IPS DF 19.7 (cell line): Measurements from ENCODE around the gene PLXDC2.

Experiments
- DNase-seq: peaks from one replicate; pipeline ENCODE4 v3.0.0-alpha.2; 2013; ENCODE audit warnings: low read depth, low spot score

Gene PLXDC2

GRCh38 chr10:19937989-19938388, 121.8 kb downstream of the PLXDC2 start:
- DNase-seq: no peak

- no peak for DNase-seq
These were observed 125.1 kb downstream of the PLXDC2 start for GRCh38 chr10:19941206-19941880.

- DNase-seq: no peak
These were observed 128.9 kb downstream of the PLXDC2 start for GRCh38 chr10:19944911-19945663.

- DNase-seq: no peak
These were observed 130.0 kb downstream of the PLXDC2 start for GRCh38 chr10:19946245-19946644.

- DNase-seq: no peak
These were observed 130.6 kb downstream of the PLXDC2 start for GRCh38 chr10:19946791-19947190.

- DNase-seq: no peak
These were observed 131.0 kb downstream of the PLXDC2 start for GRCh38 chr10:19947215-19947614.

- DNase-seq: no peak
These were observed 131.4 kb downstream of the PLXDC2 start for GRCh38 chr10:19947656-19948055.

GRCh38 chr10:19952224-19953010, 136.2 kb downstream of the PLXDC2 start:
- no peak for DNase-seq

GRCh38 chr10:19954601-19955000, 138.4 kb downstream of the PLXDC2 start:
- DNase-seq: no peak

- DNase-seq: no peak
These were observed 140.3 kb downstream of the PLXDC2 start for GRCh38 chr10:19956516-19957032.

GRCh38 chr10:19958787-19959186, 142.6 kb downstream of the PLXDC2 start:
- no peak for DNase-seq

GRCh38 chr10:19961076-19962053, 145.1 kb downstream of the PLXDC2 start:
- no peak for DNase-seq

GRCh38 chr10:19964625-19965024, 148.4 kb downstream of the PLXDC2 start:
- DNase-seq: no peak

- no peak for DNase-seq
These were observed 150.5 kb downstream of the PLXDC2 start for GRCh38 chr10:19966751-19967150.

GRCh38 chr10:19967981-19968380, 151.7 kb downstream of the PLXDC2 start:
- DNase-seq: no peak

- no peak for DNase-seq
These were observed 152.5 kb downstream of the PLXDC2 start for GRCh38 chr10:19968745-19969144.

GRCh38 chr10:19970256-19970655, 154.0 kb downstream of the PLXDC2 start:
- DNase-seq: no peak

- no peak for DNase-seq
These were observed 154.5 kb downstream of the PLXDC2 start for GRCh38 chr10:19970717-19971116.

GRCh38 chr10:19971343-19972052, 155.3 kb downstream of the PLXDC2 start:
- no peak for DNase-seq

- DNase-seq: no peak
These were observed 157.9 kb downstream of the PLXDC2 start for GRCh38 chr10:19974138-19974537.
